AG09319 (cell line): Measurements from ENCODE around the gene NUFIP1.
A peak's percentile ranks its signal among the peaks of the same experiment; 100 is the strongest.
"Not testable (repeated sequence)": the region's sequence is repeated elsewhere in the genome, so short reads cannot be mapped to it uniquely, and the experiment has no call there.

ENCODE experiments used
- DNase-seq: peaks from one replicate; pipeline ENCODE4 v3.0.0-alpha.2; 2010; ENCODE audit warnings: low read depth; ENCODE audit errors: extremely low read depth
- TF ChIP-seq, protein P1 (sequence below): IDR thresholded peaks from 2 replicates; pipeline ENCODE4 v1.5.1; 2011; ENCODE audit warnings: low read depth, mild to moderate bottlenecking, inconsistent platforms, low read length, moderate library complexity

NUFIP1 gene

DNA sequence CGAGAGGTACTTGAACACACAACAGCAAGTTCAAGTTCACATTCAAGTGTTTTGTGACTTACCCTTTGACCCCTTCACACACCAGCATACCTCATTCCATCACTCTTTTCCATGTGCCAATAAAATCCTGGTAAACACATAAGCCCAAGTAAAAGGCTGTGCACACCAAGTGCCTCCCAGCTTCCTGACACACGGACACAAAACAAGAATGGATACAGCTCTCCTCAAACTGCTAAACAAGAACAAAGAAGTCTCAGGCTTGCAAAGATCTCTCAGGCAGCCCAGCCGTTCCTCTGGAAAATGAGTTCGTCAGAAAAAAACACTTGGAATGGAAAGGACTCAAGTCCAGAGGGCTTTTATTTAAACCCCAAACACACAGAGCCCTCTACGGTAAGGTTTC is 83.7 kb downstream of the NUFIP1 start:
- no peak for DNase-seq
- TF ChIP-seq, protein P1, sequence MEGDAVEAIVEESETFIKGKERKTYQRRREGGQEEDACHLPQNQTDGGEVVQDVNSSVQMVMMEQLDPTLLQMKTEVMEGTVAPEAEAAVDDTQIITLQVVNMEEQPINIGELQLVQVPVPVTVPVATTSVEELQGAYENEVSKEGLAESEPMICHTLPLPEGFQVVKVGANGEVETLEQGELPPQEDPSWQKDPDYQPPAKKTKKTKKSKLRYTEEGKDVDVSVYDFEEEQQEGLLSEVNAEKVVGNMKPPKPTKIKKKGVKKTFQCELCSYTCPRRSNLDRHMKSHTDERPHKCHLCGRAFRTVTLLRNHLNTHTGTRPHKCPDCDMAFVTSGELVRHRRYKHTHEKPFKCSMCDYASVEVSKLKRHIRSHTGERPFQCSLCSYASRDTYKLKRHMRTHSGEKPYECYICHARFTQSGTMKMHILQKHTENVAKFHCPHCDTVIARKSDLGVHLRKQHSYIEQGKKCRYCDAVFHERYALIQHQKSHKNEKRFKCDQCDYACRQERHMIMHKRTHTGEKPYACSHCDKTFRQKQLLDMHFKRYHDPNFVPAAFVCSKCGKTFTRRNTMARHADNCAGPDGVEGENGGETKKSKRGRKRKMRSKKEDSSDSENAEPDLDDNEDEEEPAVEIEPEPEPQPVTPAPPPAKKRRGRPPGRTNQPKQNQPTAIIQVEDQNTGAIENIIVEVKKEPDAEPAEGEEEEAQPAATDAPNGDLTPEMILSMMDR: no peak

DNA sequence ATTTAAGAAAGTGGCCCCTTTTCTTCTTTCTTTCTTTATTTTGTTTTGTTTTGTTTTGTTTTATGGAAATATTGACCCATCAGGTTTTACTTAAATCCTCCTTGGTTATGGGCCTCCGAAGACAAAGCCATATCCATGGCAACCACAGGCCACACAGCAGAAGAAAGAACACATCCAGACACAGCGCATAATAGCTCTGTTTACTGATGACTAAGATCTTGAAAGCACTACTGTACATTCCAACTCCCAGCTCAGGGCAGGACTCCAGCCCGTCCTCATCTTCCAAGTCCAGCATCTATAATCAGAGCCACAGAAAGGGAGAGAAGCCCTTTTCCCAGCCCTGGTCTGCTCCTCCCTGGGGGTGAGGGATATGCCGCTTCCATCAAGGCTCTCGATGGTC is 84.3 kb downstream of the NUFIP1 start:
- DNase-seq: peak; percentile 97
- TF ChIP-seq, protein P1: no peak

DNA sequence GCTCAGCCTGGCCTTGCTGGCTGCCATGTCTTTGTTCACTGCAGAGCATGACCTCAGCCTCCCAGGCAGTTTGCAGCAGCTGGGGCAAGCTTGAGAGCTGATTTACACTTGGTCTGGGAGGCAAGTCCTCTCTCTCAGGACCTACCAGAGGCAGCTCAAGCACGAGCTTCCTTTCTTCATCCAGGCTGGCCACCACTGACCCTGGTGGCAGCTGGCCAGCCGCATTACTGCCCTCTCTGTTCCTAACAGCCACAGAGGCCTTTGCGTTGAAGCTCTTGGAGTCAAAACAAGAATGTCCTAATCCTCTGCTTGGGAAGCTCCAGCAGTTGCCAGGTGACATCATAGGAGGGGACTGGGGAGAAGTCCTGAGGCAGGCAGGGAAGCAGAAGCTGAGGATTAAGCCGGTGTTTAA is 85.7 kb downstream of the NUFIP1 start:
- TF ChIP-seq, protein P1: no peak; the same call in 1 of the 2 replicates
- peak; percentile 84 for DNase-seq

DNA sequence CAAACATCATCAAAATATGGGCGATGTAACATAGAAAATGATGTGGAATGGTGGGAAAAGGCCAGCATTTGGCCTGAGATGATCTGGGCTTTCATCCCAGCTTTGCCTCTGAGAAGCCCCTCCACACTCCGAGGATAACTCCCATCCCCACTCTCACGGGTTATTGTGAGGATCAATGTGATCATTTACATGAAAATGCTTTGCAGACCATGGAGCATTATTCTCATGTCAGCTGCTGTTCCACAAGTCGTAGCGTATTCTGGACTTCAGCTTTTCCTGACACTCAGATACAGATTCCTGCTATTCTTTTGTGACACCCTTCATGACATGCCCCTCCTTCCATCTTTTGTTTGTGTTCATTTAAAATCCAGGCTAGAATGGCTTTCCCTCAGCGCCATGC is 86.5 kb downstream of the NUFIP1 start:
- TF ChIP-seq, protein P1: no peak
- no peak for DNase-seq

DNA sequence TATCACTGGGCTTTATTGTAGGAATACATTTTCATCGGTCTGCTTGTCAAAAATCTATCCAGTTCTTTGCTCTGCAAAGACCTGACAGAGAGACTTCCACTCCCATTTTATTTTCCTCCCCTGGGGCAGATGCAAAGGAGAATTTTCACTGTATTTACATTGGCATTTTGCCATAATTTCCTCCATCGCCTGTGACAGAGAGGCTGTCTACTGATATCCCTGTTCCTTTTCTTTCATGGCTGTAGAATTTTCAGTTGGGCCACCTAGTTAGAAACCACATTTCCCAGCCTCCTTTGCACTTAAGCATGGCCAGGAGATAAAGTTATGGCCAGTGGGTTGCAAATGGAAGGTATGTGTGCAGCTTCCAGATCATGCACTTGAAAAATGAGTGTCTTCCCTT is 89.3 kb downstream of the NUFIP1 start:
- TF ChIP-seq, protein P1: no peak
- DNase-seq: no peak

DNA sequence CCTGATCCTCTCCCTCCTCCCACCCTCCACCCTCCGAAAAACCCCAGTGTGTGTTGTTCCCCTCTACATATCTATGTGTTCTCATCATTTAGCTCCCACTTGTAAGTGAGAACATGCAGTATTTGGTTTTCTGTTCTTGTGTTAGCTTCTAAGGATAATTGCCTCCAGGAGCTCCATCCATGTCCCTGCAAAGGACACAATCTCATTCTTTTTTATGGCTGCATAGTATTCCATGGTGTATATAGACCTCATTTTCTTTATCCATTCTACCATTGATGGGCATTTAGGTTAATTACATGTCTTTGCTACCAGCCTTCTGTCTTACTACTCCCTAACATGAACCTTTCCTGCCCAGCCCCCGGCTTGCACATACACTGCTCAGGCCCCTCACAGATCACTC is 91.0 kb downstream of the NUFIP1 start:
- DNase-seq: not testable (repeated sequence)

DNA sequence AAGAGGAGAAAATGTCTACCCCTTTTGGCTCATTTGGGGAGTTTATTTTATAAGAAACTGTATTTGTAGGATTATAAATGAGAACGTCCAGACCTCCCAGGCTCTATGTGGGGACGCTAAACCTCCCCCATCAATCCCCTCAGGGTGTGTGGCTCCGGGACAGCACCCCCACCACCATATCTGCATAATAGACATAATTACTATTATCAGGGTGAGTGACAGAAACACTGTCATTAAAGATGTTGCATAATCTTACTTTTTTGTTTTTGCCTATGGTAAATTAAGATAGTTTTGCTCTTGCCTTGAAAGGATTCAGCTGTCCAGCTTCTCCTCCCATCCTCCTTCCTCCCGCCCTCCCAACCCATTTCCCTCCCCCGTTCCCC is 93.3 kb downstream of the NUFIP1 start:
- TF ChIP-seq, protein P1: no peak
- DNase-seq: no peak

DNA sequence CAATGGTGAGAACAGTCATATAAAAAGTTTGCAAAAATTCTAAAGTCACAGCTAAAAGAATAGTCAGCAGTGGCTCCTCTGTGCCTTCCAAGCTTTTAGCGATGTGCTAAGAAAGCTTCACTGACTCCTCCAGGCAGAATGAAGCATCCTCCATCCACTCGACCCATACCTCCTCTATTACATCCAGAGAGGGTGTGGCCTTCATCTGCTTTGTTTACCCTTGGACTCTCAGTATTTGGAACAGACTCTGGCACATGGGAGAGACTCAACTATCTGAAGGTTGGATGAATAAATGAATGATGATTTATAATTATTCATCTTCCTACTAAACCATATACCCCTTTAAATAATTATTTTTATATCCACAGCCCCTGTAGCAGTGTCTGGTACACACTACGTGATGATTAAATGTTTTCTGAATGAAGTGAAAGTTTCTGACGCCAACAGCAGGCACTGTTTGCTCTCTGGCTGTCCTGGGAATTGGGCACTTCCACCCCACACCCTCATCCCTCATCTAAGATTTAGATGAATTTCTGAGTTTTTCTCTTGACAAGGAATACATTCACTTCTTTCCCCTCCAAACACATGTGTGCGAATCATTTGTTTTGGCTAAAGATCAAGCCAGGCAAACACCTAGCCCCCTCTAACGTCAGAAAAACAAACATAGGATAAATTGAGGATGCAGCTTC is 93.9 kb downstream of the NUFIP1 start:
- TF ChIP-seq, protein P1: no peak
- DNase-seq: no peak
